Measurements from ENCODE around the gene ISM1.
A peak's percentile ranks its signal among the peaks of the same experiment; 100 is the strongest.

Gene ISM1

GRCh38 chr20:13284830-13285229 lies 63.8 kb downstream of the ISM1 start:
- no peak for DNase-seq

DNA sequence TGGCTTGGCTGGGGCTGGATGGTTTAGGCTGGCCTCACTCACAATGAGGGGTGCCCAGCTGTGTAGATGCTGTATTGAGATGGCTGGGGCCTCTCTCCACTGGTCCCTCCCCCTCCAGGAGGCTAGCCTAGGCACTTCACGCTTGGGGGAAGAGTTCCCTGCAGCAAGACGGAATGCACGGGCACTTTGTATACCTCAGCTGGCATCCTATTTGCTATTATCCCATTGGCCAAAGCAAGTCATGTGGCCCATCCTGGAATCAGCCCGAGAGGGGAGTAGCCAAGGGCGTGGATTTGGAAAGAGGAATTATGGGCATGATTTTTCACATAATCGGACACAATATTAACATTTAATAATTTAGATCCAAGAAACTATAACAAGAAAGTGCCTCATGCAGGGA lies 64.3 kb downstream of the ISM1 start:
- no peak for DNase-seq

DNA sequence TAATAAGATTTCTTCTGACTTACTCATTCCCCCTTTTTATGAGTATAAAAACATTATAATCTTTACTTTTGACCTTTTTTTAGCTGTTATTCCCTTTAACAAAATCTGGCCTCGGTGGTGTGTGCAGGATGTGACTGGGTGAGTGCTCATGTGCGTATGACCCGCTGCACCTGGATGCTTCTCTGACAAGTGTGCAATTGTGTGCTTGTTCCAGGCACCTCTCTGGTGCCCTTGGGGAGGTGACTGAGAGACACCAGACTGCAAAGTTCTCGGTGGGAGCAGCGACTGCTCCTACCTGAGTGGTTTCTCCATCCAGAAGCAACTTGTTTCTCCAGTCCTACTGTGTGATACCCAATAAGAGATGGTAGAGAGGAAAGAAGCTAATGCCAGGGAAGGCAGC lies 65.0 kb downstream of the ISM1 start:
- no peak for DNase-seq

DNA sequence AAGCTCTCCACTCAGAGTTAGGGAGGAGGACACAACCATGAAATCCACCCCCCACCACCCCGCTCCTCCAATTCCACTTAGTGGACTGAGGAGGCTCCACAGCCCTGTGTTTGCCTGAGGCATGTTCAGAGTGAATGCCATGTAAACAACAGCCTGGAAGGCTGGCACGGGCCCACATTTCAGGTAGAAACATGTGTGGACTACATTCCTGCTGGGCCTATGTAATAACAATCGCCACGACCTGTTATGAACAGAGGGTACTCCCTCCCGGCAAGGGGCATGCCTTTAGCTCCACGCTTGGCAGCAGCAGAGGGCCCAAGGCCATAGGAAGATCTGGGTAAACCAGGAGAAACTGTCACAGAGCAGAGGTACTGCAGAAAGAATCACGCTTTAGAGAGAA lies 65.5 kb downstream of the ISM1 start:
- DNase-seq, result no peak

- DNase-seq, result no peak
Measured at GRCh38 chr20:13288357-13288756, 67.3 kb downstream of the ISM1 start.

DNA sequence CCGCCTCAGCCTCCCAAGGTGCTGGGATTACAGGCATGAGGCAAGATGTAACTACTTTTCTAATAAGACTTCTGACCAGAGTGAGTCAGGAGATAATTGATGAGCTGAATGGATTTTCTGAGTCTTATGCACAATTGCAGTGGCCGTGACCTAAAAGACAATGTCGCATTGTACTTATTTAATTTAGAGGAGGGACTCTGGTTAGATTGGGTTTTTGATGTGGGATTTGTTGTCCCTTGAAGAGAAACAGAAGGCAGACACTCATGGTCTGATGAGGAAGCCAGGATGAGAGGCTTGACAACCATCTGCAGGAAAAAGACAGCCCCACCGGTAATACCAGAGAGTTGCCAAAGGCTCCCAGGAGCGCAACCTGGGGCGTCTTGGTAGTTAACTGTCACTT lies 68.0 kb downstream of the ISM1 start:
- no peak for DNase-seq

- DNase-seq, result no peak
Measured at GRCh38 chr20:13290724-13291123, 69.7 kb downstream of the ISM1 start.

GRCh38 chr20:13291157-13291556 lies 70.1 kb downstream of the ISM1 start:
- no peak for DNase-seq

DNA sequence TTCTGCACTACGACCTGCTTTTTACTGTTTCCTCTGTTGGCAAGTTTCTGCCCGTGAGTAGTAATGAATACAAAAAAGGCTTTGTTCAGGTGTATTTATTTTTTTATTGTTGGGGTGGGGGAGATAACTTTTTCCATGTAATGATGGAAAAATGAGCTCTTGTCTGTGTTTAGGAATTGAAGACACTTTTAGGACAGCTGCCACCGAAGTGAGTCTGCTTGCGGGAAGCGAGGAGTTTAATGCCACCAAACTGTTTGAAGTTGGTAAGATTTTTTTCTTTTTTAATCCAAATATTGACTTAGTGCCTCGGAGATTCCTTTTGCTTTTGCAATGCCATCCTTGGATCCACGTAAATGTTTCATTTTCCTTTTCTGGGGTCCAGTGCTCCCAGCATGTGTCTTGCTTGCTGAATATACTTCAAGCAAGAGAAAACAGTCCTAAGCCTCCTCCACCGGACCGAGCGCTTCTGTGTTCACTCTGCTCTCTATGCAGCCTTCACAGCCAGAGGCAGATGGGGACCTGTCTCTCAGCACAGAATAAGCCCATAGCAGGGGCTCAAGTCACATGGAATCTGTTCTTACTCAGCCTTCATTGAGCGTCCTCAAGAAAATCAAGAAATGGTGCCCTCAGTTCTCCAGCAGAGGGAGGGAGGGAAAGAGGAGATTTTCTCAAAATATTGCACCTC lies 71.3 kb downstream of the ISM1 start:
- DNase-seq, result no peak

- DNase-seq, result no peak
Measured at GRCh38 chr20:13294522-13294921, 73.4 kb downstream of the ISM1 start.

DNA sequence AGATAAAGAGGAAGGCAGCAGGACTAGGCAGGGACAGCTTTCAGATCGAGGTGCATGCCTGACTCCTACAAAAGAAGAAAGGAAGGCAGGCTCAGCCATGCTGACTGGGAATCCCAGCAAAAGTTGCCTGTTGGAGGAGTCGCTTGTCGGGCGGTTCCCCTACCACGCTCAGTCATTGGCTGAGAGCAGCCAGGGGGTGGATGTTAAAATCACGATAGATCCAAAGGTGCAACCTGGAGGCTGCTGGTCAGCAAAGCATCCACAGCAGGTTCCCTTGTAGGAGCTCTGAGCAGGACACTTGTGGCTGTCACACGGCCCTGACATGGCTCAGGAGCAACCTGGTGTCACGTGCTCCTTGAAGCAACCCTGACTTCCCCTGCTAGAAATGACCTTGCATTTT lies 74.6 kb downstream of the ISM1 start:
- DNase-seq, result no peak

DNA sequence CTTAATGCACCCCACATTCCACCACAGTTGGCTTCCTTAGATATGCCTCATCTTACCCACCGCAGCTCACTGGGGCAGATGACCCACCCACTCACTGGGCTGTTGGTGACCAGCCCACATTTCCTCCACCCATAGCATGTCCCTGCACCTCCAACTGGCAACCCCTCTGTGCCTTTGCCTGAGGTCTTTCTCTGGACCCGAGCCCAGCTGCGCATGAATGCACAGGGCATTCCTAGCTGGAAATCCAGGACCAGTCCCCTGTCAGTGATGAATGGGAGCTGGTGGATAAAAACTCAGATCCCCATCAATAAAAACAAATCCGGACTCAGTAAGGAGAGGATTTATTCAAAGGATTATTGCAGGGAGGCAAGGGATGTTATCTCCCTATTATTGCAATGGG lies 75.0 kb downstream of the ISM1 start:
- no peak for DNase-seq

GRCh38 chr20:13297147-13297899 lies 76.2 kb downstream of the ISM1 start:
- DNase-seq, result no peak

DNA sequence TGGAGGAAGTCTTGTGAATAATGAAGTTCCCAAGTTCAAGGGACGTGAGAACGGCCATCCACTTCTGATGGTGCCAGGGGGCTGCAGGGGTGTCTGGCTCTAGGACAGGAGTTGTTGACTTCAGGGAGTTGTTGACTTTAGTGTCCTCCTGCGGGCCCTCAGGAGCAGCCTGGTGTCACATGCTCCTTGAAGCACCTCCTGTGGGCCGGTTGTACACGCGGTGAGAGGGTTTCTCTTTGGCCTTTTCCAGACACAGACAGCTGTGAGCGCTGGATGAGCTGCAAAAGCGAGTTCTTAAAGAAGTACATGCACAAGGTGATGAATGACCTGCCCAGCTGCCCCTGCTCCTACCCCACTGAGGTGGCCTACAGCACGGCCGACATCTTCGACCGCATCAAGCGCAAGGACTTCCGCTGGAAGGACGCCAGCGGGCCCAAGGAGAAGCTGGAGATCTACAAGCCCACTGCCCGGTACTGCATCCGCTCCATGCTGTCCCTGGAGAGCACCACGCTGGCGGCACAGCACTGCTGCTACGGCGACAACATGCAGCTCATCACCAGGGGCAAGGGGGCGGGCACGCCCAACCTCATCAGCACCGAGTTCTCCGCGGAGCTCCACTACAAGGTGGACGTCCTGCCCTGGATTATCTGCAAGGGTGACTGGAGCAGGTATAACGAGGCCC lies 77.8 kb downstream of the ISM1 start:
- DNase-seq, result no peak

DNA sequence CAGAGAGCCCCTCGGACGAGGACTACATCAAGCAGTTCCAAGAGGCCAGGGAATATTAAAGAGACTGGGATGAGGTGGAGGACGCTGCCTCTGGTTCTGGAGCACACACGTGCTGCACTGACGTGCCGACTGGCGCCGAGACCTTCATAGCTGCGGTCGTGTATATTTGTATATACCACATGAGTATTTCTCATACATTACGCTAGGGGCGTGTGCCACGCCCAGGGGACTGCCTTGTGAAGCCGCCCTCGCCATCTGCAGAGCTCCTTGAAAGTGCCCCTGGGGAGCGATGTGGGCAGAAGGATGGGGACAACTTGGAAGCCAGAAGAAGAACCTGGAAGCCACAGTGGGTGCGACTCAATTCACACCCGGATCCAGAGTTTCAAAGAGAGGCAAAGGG lies 78.3 kb downstream of the ISM1 start:
- no peak for DNase-seq

DNA sequence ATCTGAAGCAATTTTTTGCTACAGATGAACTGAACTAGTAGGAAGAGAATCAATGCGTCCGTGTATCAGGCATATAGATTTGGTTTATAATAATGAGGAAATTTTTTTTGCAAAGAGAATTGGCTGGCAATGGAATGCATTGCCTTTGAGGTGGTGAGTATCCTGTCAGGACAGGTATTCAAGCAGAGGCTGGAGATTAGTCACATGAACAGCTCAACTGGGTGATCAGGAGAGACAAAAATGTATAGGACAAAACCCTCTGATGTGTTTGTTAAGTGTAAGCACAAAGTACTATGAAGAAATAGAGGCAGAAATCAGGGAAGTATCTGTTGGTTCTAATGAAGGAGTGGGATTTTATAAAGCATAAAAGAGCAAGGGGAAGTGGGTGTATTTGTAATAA lies 80.5 kb downstream of the ISM1 start:
- DNase-seq, result no peak

DNA sequence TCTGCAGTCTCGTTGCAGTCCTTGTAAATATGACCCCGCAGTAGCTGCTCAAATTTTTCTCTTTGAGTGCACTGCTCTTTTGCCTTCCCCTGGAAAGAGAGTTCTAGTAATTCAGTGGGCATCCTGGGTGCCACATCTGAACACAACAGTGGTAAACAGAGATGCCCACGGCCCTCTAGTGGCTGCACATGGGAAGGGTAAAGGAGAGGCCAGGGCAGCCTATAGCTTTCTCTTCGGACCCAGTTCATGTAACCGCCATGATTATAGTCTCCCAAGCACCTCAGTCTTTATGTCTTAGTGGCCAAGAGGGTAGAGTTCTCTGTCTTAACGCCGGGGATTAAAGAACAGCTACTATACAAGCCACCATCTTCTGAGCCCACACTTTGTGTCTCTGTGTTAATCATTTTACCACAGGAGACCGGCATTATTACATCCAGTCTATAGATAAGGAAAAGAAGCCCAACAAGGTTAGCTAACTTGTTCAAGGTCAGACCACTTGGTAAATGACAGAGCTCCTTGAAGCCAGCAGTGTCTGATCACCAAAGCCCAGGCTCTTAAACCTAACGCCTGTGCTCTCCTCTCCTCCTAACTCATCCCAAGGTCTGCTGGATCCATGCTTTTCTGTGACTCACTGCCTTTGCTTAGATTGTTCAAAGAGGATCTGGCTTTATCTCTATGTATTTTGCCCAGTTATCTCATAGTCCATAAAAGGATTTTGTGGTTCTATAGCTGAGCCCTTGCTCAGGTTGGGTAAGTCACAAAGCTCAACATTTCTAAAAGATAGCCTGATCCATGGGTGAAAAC lies 81.8 kb downstream of the ISM1 start:
- DNase-seq, result peak; percentile 19

- no peak for DNase-seq
Measured at GRCh38 chr20:13305284-13305683, 84.2 kb downstream of the ISM1 start.

GRCh38 chr20:13307562-13308163 lies 86.6 kb downstream of the ISM1 start:
- no peak for DNase-seq

GRCh38 chr20:13312300-13312699 lies 91.2 kb downstream of the ISM1 start:
- DNase-seq, result no peak

DNA sequence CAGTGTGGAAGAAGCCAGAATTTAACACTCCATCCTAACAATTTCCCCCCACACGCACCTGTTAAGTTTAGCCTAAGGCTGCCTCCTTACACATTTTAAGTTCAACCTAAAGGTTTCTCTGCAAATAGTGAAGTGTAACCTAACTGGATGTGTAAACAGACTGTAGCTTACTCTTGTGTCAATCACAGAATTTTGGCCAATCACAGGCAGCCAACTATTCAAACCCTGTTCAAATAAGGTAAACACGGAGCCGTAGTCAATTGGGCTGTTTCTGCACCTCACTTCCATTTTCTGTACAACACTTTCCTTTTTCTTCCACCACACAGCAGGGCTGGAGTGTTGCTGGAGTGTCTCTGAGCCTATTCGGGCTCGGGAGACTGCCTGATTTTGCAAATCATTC lies 92.1 kb downstream of the ISM1 start:
- no peak for DNase-seq

DNA sequence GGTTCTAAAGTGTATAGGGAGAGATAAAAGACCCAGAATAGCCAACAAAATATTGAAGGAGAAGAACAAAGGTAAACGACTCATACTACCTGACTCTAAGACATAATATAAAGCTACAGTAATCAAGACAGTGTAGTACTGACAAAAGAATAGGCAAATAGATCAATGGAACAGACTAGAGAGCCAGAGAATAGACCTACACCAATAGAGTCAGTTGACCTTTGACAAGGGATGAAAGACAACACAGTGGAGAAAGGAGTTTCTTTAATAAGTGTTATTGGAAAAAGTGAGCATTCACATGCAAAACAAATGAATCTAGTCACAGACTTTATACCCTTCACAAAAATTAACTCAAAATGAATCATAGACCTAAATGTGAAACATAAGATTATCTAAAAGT lies 96.4 kb downstream of the ISM1 start:
- no peak for DNase-seq

Measured in T-helper 9 cell (primary cell).